ENCODE data around the gene HRH2.
"Not testable (repeated sequence)": the region's sequence is repeated elsewhere in the genome, so short reads cannot be mapped to it uniquely, and the experiment has no call there.

The HRH2 gene, protein sequence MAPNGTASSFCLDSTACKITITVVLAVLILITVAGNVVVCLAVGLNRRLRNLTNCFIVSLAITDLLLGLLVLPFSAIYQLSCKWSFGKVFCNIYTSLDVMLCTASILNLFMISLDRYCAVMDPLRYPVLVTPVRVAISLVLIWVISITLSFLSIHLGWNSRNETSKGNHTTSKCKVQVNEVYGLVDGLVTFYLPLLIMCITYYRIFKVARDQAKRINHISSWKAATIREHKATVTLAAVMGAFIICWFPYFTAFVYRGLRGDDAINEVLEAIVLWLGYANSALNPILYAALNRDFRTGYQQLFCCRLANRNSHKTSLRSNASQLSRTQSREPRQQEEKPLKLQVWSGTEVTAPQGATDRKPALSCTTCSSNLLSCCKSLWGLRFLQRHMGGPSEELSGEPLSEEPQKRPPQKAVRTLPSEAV

DNA sequence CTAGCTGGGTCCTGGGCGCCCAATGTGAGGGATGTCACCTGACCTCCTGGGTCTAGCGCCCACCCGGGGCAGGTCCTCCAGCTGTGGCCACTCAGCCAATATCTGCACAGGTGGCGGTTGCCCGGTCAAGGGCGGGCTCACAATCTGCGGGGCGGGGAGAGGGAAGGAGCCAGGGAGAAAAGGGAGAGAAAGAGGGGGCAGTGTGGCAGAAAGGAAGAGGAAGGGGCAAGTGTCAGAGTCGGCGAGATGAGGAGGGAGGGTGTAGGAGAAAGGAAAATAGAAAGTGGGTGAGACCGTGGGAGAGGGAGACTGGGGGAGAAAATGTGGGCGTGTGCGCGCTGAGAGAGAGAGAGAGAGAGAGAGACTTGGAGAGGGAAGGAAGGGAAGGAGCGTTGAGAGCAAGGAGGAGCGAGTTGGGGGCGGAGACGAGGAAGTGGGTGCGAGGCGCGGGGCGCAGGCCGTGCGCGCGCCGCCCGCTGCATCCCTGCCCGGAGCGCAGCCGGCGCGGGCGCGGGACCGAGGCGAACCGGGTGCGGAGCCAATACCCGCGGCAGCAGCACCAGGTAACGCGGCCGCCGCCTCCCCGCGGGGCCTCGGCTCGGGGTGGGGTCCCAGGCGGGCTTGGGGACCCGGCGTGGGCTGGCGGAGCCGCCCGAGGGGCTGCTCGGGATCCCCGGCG, at the start of gene HRH2:
HRH2 (plus strand) TSS at position 479 of the 679 bp plus-strand sequence. CDS start 25,163 bp downstream, outside the sequence.
- DNase-seq (ENCODE audit: low spot score) = no peak

DNA sequence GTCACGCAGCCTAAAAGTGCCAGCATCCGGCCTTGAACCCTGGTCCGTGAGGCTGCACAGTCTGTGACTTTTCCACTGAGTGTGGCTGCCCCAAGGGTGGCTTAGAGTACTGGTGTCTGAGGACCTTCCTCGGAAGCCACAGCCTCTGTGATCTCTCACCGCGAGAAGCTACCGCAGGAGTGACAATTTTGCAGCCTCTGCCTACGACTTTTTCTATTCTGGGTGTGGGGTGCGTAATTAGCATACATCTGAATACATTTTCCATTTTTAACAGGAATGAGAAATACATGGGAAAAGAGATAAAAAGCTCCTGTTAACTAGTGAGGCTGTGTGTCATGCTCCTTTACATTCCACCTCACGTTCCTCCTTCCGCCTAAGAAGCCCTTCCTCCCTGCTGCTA, 48.3 kb upstream of the HRH2 start:
- no peak for DNase-seq (ENCODE audit: low spot score)

DNA sequence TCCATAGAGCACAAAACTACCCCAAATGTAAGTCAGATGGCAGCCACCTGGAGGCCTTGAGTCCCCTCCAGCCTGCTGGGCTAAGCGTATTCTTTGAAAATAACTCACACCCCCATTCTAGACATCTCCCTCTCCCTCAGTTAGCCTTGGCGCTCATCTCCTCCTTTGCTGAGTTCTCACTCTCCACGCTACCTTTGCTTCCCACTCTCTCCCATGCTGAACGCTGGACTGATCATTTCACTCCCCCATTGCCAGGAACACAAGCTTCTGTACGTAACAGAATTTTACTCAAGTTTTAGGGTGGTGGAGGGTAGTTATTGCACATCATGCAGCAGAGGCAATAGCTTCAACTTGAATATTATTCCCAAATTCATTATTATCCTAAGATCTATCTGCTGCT, 47.5 kb upstream of the HRH2 start:
- no peak for DNase-seq (ENCODE audit: low spot score)

DNA sequence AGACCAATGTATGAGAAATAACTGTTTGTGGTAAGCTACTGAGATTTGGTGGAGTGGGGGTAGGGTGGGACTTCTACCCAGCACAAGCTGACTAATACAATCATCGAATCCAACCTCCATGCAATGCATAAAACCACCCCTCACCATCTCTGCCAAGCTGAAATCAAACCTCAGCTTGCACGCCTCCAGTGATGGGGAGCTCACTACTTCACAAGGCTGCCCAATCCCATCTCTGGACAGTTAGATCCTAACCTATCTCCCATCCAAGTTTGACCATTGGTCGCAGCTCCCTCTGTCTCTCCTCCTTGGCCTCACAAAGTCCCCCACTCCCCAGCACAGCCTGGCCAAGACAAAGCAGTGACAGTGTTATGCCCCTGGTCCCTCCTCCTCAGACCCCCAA, 47.0 kb upstream of the HRH2 start:
- no peak for DNase-seq (ENCODE audit: low spot score)

DNA sequence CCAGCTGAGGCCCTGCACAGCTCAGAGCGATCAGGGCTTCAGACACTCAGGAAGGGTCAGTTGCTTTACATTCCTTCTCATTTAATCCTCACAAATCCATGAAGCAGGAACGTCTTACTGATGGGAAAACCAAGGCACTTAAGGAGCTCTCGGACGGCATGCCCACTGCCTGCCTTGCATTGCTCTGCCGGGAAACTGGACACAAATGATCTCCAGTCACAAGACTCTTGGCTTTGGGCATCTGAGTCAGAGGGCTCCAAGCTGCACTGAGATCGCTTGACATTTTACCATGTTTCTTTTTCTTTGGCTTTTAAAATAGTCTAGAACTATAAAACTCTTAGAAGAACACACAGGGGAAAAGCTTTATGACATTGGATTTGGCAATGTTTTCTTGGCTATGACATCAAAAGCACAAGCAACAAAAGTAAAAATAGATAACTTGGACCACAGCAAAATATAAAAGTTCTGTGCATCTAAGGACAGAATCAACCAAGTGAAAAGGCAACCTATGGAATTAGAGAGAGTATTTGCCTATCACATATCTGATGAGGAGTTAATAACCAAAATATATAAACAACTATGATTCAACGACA, 43.6 kb upstream of the HRH2 start:
- no peak for DNase-seq (ENCODE audit: low spot score)

DNA sequence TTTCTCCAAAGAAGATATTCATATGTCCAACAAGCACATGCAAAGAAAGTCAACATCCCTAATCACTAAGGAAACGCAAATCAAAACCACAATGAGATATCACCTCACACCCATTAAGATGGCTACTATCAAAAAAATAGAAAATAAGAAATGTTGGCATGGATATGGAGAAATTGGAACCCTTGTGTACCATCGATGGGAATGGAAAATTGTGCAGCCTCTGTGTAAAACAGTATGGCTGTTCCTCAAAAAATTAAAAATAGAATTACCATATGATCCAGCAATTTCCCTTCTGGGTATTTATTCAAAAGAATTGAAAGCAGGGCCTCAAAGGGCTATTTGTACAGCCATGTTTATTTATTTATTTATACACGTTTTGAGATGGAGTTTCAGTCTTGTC, 43.0 kb upstream of the HRH2 start:
- DNase-seq (ENCODE audit: low spot score) = no peak

DNA sequence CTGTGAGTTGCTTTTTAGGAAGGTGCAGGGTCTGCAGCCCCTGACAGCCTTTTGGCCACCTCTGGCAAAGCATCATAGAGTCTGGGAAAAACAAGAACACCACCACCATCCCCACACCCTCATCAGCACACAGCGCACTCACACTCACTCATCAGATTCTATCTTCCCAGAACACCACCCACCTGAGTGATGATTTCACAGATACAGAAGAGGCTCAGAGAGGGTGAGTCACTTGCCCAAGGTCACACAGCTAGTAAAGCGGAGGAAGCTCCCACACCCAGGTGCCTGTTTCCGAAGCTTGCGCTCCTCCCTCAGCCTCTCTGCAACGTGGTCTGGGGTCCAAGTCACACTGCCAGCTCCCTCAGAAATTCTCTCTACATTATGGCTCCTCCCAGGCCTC, 41.8 kb upstream of the HRH2 start:
- no peak for DNase-seq (ENCODE audit: low spot score)

DNA sequence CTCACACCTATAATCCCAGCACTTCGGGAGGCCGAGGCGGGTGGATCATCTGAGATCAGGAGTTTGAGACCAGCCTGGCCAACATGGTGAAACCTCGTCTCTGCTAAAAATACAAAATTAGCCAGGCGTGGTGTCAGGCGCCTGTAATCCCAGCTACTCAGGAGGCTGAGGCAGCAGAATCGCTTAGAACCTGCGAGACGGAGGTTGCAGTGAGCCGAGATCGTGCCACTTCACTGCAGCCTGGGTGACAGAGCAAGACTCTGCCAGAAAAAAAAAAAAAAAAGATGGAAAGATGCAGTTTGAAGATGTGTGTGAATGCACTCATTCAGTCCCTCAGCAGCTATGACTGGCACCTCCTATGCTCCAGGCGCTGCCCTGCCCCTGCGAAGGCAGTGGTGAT, 41.3 kb upstream of the HRH2 start:
- not testable (repeated sequence) for DNase-seq (ENCODE audit: low spot score)

DNA sequence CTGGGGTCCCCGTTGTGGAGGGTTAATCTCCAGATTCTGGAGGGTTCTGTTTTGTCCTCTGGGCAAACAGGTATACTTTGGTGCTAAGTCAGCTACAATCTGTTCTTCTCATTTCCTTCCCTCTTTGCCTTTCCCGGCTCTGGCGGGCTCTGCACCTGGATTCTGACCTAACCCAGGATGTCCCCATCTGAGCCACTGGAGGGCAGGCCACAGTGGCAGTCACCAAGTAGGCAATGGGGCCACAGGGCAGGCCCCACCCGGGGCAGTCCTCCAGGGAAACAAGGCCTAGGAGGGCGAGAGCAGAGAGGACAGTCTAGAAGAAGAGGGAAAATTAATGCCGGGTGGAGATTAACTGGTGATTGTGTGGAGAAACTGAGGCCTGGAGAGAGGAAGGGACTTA, 40.4 kb upstream of the HRH2 start:
- DNase-seq (ENCODE audit: low spot score) = no peak

DNA sequence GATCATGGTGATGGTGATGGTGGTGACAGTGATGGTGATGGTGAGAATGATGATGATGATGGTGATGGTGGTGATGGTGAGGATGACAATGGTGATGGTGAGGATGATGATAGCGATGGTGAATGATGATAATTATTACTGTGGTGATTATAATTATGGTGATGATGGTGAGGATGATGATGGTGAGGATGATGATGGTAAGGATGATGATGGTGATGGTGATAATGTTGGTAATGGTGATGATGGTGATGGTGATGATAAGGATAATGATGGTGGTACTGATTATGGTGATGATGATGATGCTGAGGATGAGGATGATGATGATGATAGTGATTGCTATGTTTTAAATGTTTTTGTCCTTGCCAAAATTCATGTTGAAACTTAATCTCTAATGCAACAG, 37.3 kb upstream of the HRH2 start:
- no peak for DNase-seq (ENCODE audit: low spot score)

DNA sequence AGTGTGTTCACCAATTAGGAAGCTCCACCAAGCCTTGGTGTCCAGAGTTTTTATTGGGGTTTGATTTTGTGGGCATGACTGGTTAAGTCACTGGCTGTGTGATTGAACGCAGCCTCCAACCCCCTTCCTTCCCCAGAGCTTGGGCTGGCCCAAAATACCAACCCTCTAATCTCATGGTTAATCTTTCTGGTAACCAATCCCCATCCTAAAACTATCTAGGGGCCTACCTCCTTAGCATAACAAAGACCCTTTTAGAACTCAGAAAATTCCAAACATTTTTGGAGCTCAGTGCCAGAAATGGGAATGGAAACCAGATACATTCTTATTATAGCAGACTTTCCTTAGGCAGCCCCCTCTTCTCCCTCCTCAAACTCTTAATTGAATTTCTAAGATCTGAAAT, 35.9 kb upstream of the HRH2 start:
- no peak for DNase-seq (ENCODE audit: low spot score)

DNA sequence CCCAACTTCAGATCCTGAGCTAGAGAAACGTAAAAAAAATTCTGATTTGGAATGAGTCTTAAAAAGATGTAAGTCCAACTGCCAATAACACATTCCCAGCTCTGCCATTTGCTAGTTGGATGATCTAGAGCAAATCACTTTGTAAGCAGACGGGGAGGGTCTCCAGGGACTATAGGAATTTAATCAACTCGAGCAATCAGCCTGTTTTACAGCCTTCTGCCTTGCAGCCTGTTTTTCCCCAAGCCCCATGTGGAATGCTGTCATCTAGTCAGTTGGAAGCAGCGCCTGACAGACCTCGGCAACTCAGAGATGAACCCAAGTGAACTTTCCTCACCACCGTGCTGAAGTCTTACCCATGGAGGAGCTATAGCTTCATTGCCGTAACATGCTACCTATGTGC, 34.8 kb upstream of the HRH2 start:
- no peak for DNase-seq (ENCODE audit: low spot score)

DNA sequence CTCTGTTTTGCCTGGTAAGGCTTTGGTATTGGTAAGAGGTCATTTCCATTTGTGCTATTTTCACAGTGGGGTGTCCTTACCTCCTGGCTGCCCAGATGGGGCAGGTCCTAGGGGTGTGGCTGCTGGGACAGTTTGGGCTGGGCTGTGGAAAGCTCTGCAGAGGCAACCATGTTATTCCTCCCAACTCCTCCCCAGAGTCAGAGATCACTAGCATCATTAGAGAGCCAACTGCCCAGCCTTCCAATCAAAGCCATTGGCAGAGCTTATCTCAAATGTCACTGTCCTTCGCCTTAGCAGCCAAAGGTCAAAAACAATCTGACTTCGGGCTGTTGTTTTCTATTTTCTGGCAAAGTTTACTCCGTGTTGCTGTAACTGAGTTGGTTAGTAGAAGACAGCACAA, 33.6 kb upstream of the HRH2 start:
- no peak for DNase-seq (ENCODE audit: low spot score)

DNA sequence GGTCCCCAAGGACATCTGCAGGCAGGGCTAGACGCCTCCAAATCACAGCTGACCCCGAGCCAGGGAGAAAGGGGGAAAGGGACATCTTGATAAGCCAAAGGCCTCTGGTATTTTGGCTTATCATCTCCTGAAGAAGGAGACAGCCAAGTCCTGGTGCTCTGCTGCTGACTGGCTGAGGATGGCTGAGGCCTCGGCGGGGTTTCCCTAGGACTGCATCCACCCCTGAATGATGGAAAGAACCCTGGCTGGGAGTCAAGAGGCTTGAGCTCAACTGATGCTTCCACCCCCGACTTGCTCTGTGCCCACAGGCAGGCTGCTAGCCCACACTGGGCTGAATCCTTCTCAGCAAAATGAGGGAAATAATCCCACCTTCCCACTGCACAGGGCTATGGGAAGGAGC, 30.9 kb upstream of the HRH2 start:
- no peak for DNase-seq (ENCODE audit: low spot score)

DNA sequence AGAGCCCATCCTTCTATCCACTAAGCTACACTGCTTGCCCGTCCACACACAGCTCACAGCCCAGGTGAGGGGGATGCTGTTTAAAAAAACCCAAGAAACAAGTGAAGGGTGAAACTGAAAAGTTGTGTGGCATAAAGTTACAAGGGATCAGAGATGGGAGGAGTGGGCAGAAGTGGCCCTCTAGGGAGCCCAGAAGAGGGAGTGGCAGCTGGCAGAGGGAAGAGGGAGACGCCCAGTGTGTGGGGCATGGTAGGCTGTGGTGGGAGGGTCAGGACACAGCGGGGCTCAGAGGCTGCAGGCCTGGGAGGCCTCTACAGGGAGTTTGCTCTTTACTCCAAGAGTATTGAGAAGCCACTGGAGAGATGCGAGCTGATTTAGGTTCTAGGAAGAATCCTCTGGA, 30.1 kb upstream of the HRH2 start:
- DNase-seq (ENCODE audit: low spot score) = no peak

DNA sequence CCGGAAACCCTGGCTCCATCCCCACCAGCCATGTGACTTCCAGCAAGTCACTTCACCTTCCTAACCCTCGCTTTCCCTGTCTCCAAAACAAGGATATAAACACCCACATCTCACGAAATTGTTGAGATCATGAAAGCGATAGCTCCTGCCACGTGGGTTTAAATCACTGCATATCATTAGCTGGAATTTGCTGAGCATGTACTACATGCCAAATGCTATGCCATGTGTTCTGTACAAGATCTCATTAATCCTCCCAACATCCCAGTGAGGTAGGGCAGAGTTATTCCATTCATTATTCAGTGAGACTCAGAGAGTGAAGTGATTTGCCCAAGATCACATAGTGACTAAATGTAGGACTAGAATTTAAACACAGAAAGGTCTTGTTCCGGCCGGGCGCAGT, 29.2 kb upstream of the HRH2 start:
- DNase-seq (ENCODE audit: low spot score) = peak; percentile 3

DNA sequence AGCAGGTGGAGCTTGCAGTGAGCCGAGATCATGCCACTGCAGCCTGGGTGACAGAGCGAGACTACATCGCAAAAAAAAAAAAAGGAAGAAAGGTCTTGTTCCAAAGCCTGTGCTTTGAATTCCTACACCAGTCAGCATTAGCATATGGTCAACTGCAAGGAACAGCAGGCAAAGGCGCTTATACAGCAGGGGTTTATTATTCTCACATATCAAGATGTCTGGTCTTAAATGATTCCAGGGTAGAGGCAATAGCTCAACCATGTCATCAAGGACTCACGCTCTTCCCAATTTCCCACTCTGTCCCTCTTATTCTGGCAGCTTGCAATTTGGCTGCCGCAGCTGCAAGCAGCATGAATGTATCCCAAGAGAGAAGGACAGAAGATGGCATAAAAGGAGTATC, 28.6 kb upstream of the HRH2 start:
- peak; percentile 48 for DNase-seq (ENCODE audit: low spot score)

DNA sequence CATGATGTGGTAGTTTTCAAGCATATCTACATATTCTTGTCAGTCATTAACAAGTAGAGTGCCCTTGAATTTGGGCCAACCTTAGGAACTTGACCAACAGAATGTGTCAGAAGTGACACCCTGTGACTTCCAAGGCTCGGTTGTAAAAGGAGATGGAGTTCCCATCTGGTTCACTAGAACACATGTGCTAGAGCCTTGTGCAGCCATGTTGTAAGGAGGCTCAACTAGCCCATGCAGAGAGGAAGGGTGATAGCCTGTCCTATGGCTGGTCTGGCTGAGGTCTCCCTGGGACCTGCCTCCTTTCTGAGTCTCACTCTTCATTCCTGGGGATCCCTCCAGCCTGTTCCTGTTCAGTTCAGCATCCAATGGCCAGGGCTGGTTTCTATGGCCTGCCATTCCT, 28.1 kb upstream of the HRH2 start:
- DNase-seq (ENCODE audit: low spot score) = no peak

DNA sequence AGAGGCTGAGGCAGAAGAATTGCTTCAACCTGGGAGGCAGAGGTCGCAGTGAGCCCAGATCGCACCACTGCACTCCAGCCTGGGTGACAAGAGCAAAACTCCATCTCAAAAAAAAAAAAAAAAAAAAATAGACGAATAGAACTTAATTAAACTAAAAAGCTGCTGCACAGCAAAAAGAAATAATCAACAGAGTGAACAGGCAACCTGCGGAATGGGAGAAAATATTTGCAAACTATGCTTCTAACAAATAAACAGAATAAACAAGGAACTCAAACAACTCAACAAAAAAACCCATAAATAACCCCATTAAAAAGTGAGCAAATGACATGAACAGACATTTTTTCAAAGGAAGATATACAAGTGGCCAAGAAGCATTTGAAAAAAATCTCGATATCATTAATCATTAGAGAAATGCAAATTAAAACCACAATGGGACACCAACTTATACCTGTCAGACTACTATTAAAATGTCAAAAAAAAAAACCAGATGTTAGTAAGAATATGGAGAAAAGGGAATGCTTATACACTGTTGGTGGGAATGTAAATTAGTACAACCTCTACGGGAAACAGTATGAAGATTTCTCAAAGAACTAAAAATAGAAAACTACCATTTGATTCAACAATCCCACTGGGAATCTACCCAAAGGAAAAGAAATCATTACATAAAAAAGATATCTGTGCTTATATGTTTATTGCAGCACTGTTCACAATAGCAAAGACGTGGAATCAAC, 21.9 kb upstream of the HRH2 start:
- DNase-seq (ENCODE audit: low spot score) = no peak

DNA sequence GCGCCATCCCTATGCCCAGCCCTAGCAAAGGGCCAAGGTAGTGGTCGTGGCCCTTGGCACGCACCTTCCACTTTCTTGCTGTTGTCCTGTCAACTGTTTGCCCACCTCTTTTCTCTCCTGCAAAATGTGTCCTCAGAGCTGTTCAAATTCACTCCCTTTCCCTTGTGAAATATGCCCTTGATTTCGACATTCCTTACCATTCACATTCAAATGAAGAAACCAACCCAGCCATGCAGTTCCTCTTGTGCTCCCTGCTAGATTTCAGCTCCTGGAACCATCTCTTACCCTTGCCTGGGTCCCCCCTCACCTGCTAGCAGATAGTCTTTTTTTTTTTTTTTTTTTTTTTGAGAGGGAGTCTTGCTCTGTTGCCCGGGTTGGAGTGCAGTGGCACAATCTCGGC, 19.6 kb upstream of the HRH2 start:
- no peak for DNase-seq (ENCODE audit: low spot score)

DNA sequence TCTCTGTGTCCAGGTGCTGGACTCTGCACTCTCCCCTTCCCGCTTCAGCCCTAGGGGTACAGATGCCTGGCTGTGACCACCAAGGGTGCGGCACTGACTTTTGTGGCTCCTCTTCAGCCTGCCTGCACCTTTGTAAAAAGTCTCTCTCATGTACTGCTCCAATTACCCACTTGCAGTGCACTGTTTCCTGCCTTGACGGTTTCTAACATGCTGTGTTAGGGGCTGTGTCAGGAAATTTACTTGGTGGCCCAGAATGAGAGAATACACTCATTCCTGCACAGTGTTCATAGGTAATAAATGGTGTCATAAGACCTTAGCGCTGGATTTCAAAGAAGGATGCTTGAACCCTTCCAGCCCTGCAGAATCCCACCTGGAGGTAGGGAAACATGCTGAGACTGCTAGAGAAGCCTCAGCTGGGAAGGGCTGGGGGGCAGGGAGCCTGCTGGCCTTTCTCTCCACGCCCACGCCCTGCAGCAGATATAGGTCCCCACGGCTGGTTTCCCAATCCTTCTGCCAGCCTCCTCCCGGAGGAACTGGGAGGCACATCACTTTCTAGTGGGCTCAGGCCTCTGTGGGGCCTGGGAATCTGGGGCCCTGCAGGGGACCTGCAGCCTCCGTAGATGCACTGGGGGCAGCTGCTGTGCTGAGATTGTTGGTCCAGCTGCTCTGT, 17.6 kb upstream of the HRH2 start:
- no peak for DNase-seq (ENCODE audit: low spot score)

DNA sequence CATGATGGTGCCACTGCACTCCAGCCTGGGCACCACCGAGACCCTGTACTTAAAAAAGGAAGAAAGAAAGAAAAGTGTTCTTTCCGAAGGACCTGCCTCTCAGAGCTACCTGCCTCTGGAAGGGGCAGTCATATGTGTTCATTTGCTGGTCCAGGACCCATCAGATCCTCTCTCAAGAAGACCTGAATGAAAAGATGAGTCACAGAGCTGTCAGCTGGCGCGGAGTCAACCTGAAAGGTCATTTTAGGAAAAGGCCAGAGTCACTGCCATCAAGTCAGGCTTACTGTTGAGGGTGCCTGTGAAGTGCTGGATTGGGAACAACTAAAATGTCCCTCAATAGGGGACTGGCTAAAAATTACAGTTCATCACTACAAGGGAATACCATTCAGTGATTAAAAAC, 14.9 kb upstream of the HRH2 start:
- DNase-seq (ENCODE audit: low spot score) = no peak

Measured in cerebellar cortex (tissue), 1 donor.